Measurements from ENCODE around the gene ZNF500. TPM values are rescaled to one million over a fixed set of nuclear protein-coding genes. Genes with fewer than 3 reads are reported as not detected.

The ZNF500 gene
- total RNA-seq, 1 experiment from 2014 or later, result 18.3 TPM

DNA sequence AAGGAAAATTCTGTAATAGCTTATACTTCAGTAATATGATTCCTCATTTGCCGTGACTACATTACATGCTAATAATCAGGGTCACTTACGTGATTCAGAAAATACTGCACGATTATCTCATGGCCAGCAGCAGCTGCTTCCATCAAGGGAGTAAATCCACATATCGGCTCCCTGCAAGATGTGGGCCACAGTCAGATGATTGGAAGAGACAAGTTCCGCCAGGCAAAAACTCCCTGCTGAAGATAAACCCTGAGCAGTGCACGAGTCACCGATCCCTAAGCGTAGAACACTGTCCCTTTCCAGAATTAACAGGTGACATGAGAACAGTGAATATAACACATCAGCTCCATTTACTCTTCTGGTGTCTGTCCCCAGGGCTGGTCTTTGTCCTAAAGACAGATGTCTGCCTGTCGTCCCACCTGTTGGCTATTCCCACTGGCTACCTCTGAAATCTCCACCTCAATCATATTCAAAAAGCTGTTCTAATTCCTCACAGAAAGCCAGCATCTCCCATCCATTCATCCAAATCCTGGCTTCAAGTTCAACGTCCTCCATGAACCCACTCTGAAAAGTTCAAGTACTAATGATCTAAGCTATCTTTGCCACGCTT, 42.2 kb downstream of the ZNF500 start:
- H3K27me3 ChIP-seq (ENCODE audit: insufficient read depth, low read length), result no peaks in the 10 kb centered on the region
- H3K9me3 ChIP-seq (ENCODE audit: control insufficient read depth, low read depth, low read length), result no peaks in the 10 kb centered on the region
- no peak for DNase-seq
- no peaks in the 10 kb centered on the region for H3K23me2 ChIP-seq (ENCODE audit: insufficient read length, low read depth, low read length, poor library complexity, severe bottlenecking)
- no peaks in the 10 kb centered on the region for H3K4me1 Mint-ChIP-seq
- no peak overlapping the region for H3K27ac Mint-ChIP-seq
- WGBS (ENCODE audit: extremely low coverage, insufficient read length, low lambda C conversion rate), result no CpG with 5 or more reads among the region's 11 CpGs
- no peak overlapping the region for H2BK5ac ChIP-seq (ENCODE audit: insufficient read length, low read length)
- H2BK12ac ChIP-seq (ENCODE audit: insufficient read length, low read depth, low read length), result no peak overlapping the region
- no peak overlapping the region for H2AFZ ChIP-seq (ENCODE audit: low read length)
- no peak overlapping the region for H3K4ac ChIP-seq (ENCODE audit: low read depth, low read length)
- no peaks in the 10 kb centered on the region for H4K20me1 ChIP-seq (ENCODE audit: control insufficient read depth, insufficient read depth, insufficient read length)
- no peak overlapping the region for H2BK15ac ChIP-seq (ENCODE audit: low read depth, low read length)
- H3K36me3 Mint-ChIP-seq (ENCODE audit: insufficient read depth in 1 of 3, low read depth in 3 of 3), result peaks cover 8 to 55% (median 39%) of the 10 kb centered on the region in 3 experiments
- no peak overlapping the region for H4K91ac ChIP-seq (ENCODE audit: insufficient read length, low read depth, low read length)
- H3K14ac ChIP-seq (ENCODE audit: insufficient read depth, low read length), result no peak overlapping the region
- H2BK120ac ChIP-seq (ENCODE audit: low read depth, low read length, poor library complexity, severe bottlenecking), result no peak overlapping the region
- no peak overlapping the region for H2BK20ac ChIP-seq (ENCODE audit: low read depth, low read length, poor library complexity, severe bottlenecking)
- H3K79me2 ChIP-seq (ENCODE audit: insufficient read depth, low read length), result no peaks in the 10 kb centered on the region
- no peak overlapping the region for H3K18ac ChIP-seq (ENCODE audit: insufficient read length, low read depth, low read length)
- no peak overlapping the region for H3K23ac ChIP-seq (ENCODE audit: insufficient read length, low read depth, low read length)
- no peak overlapping the region for H3K4me2 ChIP-seq (ENCODE audit: insufficient read depth, insufficient read length, low read length)
- no peak overlapping the region for H3K27ac ChIP-seq (ENCODE audit: insufficient read length, low read depth, low read length)
- H3K27me3 Mint-ChIP-seq (ENCODE audit: low read depth), result no peaks in the 10 kb centered on the region
- peaks cover 3% of the 10 kb centered on the region for H3K79me1 ChIP-seq (ENCODE audit: insufficient read depth, low read depth, low read length, poor library complexity, severe bottlenecking)
- H4K5ac ChIP-seq (ENCODE audit: insufficient read length, low read depth, low read length), result no peak overlapping the region
- no peak overlapping the region for H3K9ac ChIP-seq (ENCODE audit: extremely low read depth, insufficient read length, low read length)
- H3K56ac ChIP-seq (ENCODE audit: insufficient read length, low read depth, low read length), result no peak overlapping the region
- no peaks in the 10 kb centered on the region for H3K4me1 ChIP-seq (ENCODE audit: insufficient read depth, low read length)
- H3T11ph ChIP-seq (ENCODE audit: low read length), result no peak overlapping the region
- no peak overlapping the region for H4K8ac ChIP-seq (replicated peaks; ENCODE audit: insufficient read length, low read depth, low read length)
- TF ChIP-seq, protein P1, sequence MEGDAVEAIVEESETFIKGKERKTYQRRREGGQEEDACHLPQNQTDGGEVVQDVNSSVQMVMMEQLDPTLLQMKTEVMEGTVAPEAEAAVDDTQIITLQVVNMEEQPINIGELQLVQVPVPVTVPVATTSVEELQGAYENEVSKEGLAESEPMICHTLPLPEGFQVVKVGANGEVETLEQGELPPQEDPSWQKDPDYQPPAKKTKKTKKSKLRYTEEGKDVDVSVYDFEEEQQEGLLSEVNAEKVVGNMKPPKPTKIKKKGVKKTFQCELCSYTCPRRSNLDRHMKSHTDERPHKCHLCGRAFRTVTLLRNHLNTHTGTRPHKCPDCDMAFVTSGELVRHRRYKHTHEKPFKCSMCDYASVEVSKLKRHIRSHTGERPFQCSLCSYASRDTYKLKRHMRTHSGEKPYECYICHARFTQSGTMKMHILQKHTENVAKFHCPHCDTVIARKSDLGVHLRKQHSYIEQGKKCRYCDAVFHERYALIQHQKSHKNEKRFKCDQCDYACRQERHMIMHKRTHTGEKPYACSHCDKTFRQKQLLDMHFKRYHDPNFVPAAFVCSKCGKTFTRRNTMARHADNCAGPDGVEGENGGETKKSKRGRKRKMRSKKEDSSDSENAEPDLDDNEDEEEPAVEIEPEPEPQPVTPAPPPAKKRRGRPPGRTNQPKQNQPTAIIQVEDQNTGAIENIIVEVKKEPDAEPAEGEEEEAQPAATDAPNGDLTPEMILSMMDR (conservative IDR thresholded peaks at IDR 0.05), result no peak
- no peak overlapping the region for H3K4me3 Mint-ChIP-seq
- no peak overlapping the region for H2AK5ac ChIP-seq (ENCODE audit: insufficient read length, low read length)
- no peaks in the 10 kb centered on the region for H3K9me3 Mint-ChIP-seq

Data from H9 (cell line).